Mucosa of stomach (tissue), 1 donor: ENCODE data around the gene ASTN2.

Experiments
- H3K27me3 ChIP-seq: one replicate; pipeline ENCODE4 v1.7.0; 2013; ENCODE audit warnings: mild to moderate bottlenecking, low read length; ENCODE audit not compliant: control insufficient read depth, insufficient read depth
- H3K36me3 ChIP-seq: one replicate; pipeline ENCODE4 v1.7.0; 2013; ENCODE audit warnings: low read length; ENCODE audit not compliant: control insufficient read depth, insufficient read depth
- H3K4me1 ChIP-seq: one replicate; pipeline ENCODE4 v1.7.0; 2013; ENCODE audit warnings: mild to moderate bottlenecking, low read length; ENCODE audit not compliant: control insufficient read depth, insufficient read depth
- H3K4me3 ChIP-seq: one replicate; pipeline ENCODE4 v1.7.0; 2013; ENCODE audit warnings: low read length
- H3K9ac ChIP-seq: one replicate; pipeline ENCODE4 v1.7.0; 2013; ENCODE audit warnings: mild to moderate bottlenecking, low read length, moderate library complexity
- H3K9me3 ChIP-seq: one replicate; pipeline ENCODE4 v1.7.0; 2013; ENCODE audit warnings: mild to moderate bottlenecking, low read length, moderate library complexity; ENCODE audit not compliant: control insufficient read depth
- donor health status: Pancreatic carcinoma.

Gene ASTN2

DNA sequence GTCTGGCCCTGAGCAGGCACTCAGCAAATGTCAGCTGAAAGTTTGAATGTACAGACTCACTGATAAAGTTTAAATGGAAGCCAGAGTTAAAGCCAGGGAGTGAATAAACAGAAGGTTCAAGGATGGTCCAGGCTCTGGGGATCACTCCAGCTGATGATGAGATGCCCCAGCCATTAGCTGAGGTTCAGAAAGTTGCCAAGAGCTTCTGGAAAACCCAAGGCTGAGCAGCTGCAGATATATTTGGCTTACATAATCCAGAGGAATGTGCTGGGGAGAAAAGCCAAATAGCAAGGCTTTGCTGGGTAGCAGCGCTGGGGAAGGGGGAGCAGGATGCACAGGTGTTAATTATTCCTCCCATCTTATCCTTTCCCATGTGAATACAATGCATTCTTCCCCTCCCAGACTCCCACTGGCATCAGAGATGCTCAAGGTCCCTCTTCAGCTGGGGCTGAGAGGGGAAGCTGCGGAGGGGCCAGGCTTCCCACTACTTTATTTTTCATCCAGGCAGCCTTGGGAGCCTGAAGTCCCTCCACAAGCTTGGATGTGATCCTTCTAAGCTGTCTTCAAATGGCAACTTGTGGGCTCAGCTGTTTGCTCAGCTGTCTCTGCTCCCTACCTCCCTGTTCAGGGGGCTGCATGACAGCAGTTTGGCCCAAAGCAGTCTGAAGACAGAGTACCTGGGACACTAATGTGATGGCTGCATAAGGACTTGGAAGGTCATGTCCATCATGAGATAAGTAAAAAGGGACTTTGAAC lies 386.6 kb downstream of the ASTN2 start:
- Histone ChIP-seq H3K4me1 (no peaks in the 10 kb centered on the region), H3K27me3 (no peaks in the 10 kb centered on the region), H3K36me3 (no peaks in the 10 kb centered on the region), H3K9ac (no peak overlapping the region), H3K9me3 (no peaks in the 10 kb centered on the region), H3K4me3 (no peak overlapping the region)

DNA sequence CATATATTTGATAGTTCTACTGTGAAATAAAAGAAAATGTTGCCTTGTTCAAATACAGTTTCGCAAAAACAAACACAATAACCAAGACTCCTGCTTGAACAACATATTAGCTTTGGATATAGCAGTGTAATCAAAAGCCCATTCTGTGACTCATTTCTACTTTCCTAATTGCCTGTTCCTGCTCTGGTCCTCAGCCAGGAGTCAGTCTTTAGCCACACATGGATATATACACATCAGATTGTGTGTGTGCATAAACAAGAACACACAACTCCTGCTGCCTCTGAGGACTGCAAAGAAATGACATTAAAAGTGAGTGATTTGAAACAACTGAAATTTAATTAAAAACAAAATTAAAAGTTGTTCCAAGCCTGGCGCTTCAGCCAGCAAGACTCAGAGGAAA lies 393.0 kb downstream of the ASTN2 start:
- Histone ChIP-seq H3K36me3 (no peaks in the 10 kb centered on the region), H3K27me3 (no peaks in the 10 kb centered on the region), H3K9me3 (no peaks in the 10 kb centered on the region), H3K9ac (no peak overlapping the region), H3K4me1 (no peaks in the 10 kb centered on the region), H3K4me3 (no peak overlapping the region)

DNA sequence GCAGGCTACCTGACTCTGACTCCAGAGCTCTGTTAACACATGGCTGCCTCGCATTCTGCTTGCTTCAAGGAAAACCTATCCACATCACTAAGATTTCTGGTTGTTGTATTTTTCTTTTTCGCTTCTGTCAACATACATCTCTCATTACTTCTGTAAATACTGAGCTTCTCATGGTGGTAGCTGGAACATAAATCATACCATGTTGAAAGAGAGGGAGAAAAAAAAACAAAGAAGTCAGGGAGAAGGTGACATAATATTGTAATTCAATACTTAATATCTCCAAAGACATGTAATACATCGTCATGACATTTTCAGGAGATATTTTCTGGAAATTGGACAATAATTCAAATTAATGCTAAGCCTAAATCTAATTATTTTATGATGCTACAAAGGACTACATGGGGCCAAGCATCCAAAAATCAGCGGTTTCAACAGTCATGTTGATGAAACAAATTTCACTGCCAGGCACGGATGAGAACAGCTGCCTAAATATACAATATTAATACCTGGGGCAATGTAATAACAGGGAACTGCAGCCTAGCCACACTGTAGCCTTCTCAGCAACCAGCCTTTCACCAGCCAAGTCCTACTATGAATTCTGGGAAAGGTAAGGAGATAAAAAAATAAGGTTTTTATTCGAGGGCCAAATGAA lies 395.8 kb downstream of the ASTN2 start:
- Histone ChIP-seq H3K36me3 (no peaks in the 10 kb centered on the region), H3K9me3 (no peaks in the 10 kb centered on the region), H3K4me3 (no peak overlapping the region), H3K9ac (no peak overlapping the region), H3K4me1 (no peaks in the 10 kb centered on the region), H3K27me3 (no peaks in the 10 kb centered on the region)

DNA sequence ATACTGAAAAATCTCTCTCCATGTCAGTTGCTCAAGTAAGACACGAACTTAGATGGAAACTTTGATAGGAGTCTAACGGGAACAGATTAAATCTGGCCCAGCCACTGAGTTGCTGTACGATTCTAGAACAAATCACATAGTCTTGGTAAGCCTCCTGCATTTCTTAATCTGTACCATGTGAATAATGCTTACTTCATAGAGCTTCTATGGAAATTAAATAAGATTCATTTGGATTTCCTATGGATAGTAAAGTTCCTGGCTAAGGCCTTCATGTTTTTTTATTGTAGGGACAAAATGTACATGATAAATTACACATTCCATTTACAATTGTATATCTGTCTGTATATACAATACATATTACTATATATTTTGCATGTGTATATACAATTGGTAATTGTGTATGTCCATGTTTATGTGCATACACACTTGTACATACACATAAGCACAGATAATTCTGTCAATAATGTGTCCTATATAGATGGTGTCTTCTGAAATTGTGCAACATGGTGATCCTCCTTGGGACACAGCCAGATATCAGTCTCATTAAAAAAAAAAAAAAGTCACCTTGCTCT lies 397.4 kb downstream of the ASTN2 start:
- H3K36me3 ChIP-seq, result no peaks in the 10 kb centered on the region
- H3K9me3 ChIP-seq, result no peaks in the 10 kb centered on the region
- no peaks in the 10 kb centered on the region for H3K4me1 ChIP-seq
- H3K4me3 ChIP-seq, result no peak overlapping the region
- no peak overlapping the region for H3K9ac ChIP-seq
- H3K27me3 ChIP-seq, result no peaks in the 10 kb centered on the region

DNA sequence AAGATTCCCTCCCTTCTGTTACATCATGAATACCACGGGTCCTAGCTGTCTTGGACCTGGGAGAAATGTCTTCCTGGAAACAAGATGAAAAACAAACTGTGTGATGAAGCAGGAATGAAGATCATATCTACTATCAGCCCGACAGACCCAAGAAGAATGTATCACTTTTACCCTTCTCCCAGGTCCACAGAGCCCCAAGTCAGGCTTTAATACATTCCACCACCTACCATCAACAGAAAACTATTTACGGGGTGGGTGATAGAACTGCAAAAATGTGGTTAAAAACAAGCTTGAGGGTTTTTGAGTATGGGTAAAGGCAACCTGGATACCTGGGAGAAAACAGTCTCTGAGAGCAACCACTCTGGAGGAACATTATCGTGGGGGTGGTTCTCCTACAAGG lies 400.8 kb downstream of the ASTN2 start:
- no peaks in the 10 kb centered on the region for H3K4me1 ChIP-seq
- no peaks in the 10 kb centered on the region for H3K9me3 ChIP-seq
- no peak overlapping the region for H3K9ac ChIP-seq

DNA sequence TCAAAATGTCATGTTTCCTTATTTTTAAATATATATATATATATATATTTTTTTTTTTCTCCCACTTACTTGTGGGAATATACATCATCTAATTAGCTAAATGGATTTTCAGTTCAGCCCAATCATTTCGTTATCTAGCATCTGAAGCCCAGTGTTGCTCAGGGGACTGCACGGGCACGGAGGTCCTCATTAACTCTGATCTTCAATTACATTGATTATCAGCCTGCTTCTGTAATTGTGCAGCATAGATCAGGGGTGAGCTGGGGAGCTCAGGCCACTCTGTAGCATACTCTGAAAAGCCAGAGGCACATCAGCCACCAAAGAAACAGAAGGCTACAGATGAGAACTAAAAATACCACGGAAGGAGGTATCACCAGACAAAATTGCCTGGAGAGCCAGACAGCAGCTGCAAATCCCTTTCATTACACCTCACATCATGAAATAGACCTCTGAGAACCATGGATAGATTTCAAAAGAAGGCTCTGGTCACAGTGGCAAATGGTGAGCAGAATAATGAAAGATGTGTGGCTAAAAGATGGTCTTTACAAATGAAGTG lies 401.3 kb downstream of the ASTN2 start:
- Histone ChIP-seq H3K27me3 (no peaks in the 10 kb centered on the region), H3K9me3 (no peaks in the 10 kb centered on the region)

More for the DNA sequence above, 400.8 kb downstream of the ASTN2 start:
- Histone ChIP-seq H3K27me3 (no peaks in the 10 kb centered on the region), H3K4me3 (no peak overlapping the region), H3K36me3 (no peaks in the 10 kb centered on the region)

DNA sequence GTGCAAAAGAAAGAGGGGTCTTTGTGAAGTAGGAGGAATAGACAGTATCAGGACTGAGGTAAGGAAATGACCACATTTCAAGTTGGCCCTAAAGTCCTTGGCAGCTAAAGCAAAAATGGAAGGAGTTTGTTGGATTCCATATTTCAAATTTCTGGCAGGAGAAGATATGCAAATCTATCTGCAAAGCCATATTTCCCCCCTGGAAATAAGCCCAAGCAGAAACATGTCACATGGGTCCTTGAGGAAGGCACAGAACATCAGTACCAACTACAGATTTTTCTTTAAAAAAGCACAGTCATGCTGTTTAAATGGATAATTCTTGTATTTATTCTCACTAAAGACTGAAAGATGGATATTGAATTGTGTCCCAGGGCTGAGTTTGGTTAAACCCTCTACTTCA lies 404.8 kb downstream of the ASTN2 start:
- no peaks in the 10 kb centered on the region for H3K4me1 ChIP-seq

More for the DNA sequence above, 401.3 kb downstream of the ASTN2 start:
- no peak overlapping the region for H3K9ac ChIP-seq
- no peaks in the 10 kb centered on the region for H3K4me1 ChIP-seq
- H3K4me3 ChIP-seq, result no peak overlapping the region
- no peaks in the 10 kb centered on the region for H3K36me3 ChIP-seq

DNA sequence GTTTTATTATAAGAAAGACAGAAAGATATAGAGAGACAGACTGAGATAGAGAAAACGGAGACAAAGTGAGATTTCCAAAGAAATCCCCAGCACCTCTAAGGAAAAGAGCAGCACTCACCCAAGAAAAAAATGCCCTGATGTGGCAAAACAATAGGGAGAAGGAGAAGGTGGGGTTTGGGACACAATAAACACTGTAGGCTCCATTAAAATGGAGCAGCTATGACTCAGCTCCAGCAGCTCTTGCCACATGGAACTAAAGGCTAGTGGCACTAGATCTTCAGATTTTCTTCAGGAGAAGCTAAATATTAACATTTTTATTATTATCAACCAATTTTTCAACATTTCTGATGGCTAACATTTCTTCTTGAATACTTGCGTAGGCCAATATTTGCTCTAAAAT lies 406.0 kb downstream of the ASTN2 start:
- Histone ChIP-seq H3K36me3 (no peaks in the 10 kb centered on the region), H3K27me3 (no peaks in the 10 kb centered on the region), H3K4me1 (no peaks in the 10 kb centered on the region), H3K4me3 (no peak overlapping the region), H3K9ac (no peak overlapping the region), H3K9me3 (no peaks in the 10 kb centered on the region)

More for the DNA sequence above, 404.8 kb downstream of the ASTN2 start:
- no peak overlapping the region for H3K9ac ChIP-seq
- no peaks in the 10 kb centered on the region for H3K9me3 ChIP-seq
- no peak overlapping the region for H3K4me3 ChIP-seq
- no peaks in the 10 kb centered on the region for H3K27me3 ChIP-seq
- H3K36me3 ChIP-seq, result no peaks in the 10 kb centered on the region

DNA sequence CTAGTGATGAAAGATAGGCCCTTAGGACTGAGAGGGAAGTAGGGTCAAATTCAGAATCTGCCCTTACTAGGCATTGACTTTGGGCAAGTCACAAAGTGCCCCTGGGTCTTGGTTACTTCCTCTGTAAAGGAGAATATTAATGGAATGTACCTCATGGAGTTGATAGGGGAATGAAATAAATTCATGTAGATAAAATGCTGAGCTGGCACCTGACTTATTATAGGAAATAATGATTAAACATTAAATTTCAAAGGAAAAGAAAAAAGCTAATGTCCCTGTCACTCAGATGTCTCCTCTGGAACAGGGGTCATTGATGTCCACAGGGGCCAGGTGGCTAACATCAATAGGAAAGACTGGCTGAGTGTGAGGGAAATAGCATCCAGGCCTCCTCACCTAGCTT lies 406.4 kb downstream of the ASTN2 start:
- H3K9me3 ChIP-seq, result no peaks in the 10 kb centered on the region
- no peak overlapping the region for H3K9ac ChIP-seq
- H3K27me3 ChIP-seq, result no peaks in the 10 kb centered on the region
- no peaks in the 10 kb centered on the region for H3K4me1 ChIP-seq
- H3K4me3 ChIP-seq, result no peak overlapping the region
- no peaks in the 10 kb centered on the region for H3K36me3 ChIP-seq

DNA sequence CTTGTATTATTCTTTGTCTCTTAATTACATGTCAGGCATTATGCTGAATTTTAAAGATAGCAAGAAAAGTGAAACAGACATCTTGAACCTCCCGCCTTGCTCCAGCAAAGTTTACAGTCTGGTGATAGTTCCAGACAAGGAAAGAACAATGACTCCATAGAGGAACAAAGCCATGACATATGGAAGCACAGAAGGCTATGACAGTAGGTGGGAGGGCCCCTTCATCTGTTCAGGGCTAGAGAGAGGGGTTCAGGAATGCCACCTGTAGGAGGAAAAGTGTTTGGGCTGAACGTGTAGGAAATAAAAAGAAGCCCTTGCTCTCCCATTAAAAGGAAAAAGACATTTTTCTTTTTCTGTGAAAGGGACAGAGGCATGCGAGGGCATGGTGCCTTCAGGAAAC lies 412.2 kb downstream of the ASTN2 start:
- Histone ChIP-seq H3K9ac (no peak overlapping the region), H3K9me3 (no peaks in the 10 kb centered on the region), H3K4me3 (no peak overlapping the region), H3K27me3 (no peaks in the 10 kb centered on the region), H3K36me3 (no peaks in the 10 kb centered on the region), H3K4me1 (no peaks in the 10 kb centered on the region)

DNA sequence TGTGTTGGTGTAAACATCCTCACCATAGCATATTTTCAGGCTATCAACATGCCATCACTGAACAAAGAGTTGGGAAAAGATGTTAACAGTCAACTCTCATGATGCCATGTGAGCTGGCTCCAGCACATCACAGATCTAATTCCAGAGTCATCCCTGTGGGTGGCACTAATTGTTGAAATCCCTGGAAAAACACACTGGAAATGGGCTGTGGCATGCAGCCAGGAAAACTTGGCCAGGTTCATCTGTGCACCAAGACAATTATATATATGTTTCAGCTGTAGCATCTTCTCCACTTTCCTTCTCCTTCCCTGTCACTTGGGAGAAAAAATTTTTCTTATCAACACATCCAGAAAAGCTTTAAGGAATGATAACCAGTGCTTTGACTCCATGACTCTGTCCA lies 414.0 kb downstream of the ASTN2 start:
- Histone ChIP-seq H3K9me3 (no peaks in the 10 kb centered on the region), H3K4me3 (no peak overlapping the region), H3K9ac (no peak overlapping the region), H3K4me1 (no peaks in the 10 kb centered on the region), H3K27me3 (no peaks in the 10 kb centered on the region), H3K36me3 (no peaks in the 10 kb centered on the region)

DNA sequence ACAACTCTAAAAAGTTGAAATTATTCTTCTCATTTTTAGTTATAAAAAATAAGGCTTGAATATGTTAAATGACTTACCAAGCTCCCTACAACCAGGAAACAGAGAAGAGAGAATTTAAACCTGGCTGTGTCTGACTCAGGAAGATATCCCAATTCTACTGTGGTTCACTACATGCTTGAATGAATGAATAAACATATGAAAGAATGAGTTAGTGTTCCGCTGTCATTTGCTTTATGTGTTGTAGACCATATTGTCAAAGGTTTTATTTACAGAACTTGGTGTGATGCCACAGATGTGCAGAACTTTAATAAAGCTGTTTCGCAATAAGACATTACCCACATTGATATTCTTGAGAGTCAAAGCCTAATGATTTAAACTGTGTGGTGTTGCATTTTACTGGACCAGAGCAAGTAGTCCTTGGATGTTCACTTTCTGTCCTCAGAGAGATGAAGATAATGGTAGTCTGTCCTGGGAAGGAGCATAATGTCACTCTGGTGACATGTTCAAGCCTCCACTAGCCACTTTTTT lies 414.6 kb downstream of the ASTN2 start:
- Histone ChIP-seq H3K9ac (no peak overlapping the region), H3K4me3 (no peak overlapping the region), H3K36me3 (no peaks in the 10 kb centered on the region), H3K4me1 (no peaks in the 10 kb centered on the region), H3K27me3 (no peaks in the 10 kb centered on the region), H3K9me3 (no peaks in the 10 kb centered on the region)
